ENCODE results near the gene NUP93.
"Not testable (repeated sequence)": the region's sequence is repeated elsewhere in the genome, so short reads cannot be mapped to it uniquely, and the experiment has no call there.

The NUP93 gene

DNA sequence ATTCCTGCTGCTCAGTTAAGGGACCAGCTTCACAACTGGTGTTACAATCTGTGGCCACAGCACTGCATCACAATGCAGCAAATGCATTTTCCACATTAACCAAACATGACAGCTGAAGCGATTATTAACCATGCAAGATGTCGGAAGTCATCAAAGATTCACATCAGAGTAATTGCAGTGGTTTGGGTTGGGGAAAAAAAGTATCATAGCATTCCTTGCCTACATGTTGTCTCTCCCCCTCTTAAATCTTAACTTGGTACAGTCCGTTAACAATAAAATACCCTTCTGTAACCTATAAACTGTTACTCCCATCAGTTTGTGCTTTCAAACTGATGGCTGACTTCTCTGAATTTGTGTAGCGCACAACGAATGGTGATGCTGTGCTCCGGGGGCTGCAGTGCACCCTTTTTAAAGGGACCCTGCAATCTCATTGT, 51.6 kb downstream of the NUP93 start:
- DNase-seq = no peak

GRCh38 chr16:56783344-56783743, 53.4 kb downstream of the NUP93 start:
- no peak for DNase-seq

- no peak for DNase-seq
Observed at GRCh38 chr16:56785317-56785716, 55.4 kb downstream of the NUP93 start.

DNA sequence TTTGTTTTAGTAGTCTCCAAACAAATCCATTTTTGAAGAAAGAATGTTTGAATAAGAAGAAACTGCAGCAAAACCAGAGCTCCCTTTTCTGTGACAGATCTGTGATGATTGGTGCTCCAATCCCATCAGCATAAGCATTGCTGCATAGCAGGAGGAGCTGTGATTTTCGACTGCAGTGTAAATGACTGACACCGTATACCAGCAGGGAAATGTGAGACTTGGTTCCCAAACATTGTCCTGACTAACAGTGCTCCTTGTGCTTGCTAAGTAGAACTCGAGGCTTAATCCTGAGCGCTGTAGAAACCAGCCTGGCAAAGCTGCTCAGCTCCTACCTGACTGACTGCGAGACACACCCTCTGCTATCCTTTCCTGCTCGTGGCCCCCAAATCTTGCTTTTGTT, 57.2 kb downstream of the NUP93 start:
- no peak for DNase-seq

- no peak for DNase-seq
Observed at GRCh38 chr16:56788435-56788834, 58.5 kb downstream of the NUP93 start.

- DNase-seq = no peak
Observed at GRCh38 chr16:56789360-56789759, 59.4 kb downstream of the NUP93 start.

- no peak for DNase-seq
Observed at GRCh38 chr16:56792967-56793366, 63.0 kb downstream of the NUP93 start.

- no peak for DNase-seq
Observed at GRCh38 chr16:56793492-56793891, 63.6 kb downstream of the NUP93 start.

DNA sequence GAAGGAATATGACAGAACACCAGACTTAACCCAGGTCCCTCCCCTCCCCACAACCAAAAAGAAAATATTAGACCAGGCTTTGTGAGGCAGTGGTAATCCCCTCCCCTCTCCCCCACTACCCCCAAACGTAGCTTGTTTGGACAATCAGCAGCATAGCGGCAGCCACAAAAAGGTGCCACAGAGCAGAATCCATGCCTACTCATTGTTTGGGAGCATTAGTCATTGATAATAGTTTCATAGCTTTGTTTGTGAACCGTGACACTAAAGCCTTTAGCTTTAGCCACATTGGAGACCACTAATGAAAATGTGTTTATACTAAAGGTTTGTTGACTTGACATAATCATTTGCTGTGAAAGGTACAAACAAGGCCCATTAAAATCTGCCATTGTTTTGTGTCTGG, 65.1 kb downstream of the NUP93 start:
- no peak for DNase-seq

DNA sequence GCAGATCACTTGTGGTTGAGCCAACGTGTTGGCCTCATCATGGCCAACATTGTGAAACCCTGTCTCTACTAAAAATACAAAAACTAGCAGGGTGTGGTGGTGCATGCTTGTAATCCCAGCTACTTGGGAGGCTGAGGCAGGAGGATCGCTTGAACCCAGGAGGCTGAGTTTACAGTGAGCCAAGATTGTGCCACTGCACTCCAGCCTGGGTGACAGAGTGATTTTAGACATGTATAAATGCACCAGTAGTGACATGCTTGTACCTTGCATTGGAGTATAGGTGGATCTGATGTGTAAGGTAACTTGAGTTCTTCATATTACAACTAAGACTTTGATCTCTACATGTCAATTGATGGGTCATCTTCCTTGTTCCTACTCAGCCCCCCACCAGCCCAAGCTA, 67.1 kb downstream of the NUP93 start:
- DNase-seq = not testable (repeated sequence)

DNA sequence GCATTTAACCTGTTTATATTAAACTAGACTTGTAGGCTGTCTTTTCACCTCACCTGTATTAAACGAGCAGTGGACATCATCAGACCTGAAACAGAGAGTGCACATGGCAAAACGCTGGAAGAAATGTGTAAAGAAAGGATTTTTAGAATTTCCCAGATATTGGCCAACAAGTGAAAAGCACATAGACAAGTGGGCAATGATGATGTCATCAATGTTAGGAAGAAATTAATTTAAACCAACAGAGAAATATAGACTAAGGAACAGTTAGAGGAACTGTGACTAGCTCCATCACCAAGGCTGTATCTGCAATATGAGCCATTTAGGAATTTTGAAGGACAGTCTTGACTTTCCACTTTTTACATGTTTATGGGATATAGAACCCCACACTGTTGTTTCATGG, 67.9 kb downstream of the NUP93 start:
- no peak for DNase-seq

DNA sequence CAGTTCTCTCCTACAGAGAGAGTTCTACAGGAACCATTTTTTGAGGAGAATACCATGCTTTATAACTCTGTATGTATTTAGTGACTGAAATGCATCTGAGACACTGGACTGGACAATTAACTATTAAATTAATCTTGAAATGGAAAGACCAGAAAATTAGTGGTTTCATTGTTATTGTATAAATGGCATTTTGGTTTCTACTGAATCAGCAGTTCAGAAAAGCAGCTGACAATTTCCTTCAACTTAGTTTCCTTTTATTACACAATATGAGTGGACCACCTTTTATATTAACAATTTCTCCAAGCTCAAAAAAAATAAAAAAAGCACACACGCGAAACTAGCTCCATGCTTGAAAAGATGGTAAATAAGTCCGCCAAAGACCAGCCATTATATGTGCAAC, 69.0 kb downstream of the NUP93 start:
- DNase-seq = no peak

GRCh38 chr16:56800355-56800754, 70.4 kb downstream of the NUP93 start:
- DNase-seq = no peak

DNA sequence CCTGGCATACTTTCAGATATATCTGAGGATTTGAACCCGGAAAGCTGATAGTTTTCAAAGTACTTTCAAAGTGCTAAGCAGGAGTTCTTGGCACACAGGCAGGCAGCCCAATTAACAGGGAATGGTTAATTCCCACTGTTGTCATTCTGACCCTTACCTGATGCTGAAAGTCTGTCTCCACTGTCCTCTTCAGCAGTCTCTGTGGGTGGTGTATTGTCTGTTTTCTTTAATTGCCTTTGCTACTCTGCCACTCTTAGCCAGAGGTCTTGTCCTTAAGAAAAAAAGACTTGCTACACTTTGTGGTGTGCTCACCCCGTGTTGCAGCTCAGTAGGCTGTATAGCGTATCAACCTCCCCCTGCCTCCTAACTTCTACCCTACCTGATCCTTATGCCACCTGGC, 71.8 kb downstream of the NUP93 start:
- no peak for DNase-seq

- no peak for DNase-seq
Observed at GRCh38 chr16:56807011-56807675, 77.2 kb downstream of the NUP93 start.

- DNase-seq = not testable (repeated sequence)
Observed at GRCh38 chr16:56807676-56808067, 77.7 kb downstream of the NUP93 start.

DNA sequence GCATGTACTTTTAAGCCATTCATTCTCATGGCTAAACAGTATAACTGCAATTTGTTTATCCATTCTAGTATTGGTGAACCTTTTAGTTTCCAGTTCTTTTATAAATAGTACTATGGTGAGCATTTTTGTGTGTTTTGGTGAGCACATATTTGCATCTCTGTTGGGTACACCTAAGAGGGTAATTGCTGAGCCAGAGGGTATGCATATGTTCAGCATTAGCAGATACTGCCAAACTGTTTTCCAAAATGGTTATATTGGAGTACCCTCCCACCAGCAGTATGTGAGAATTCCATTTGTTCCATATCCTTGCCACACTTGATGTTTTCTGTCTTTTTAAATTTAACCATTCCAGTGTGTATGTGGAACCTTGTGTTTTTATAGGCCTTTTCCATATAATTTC, 81.0 kb downstream of the NUP93 start:
- no peak for DNase-seq

- not testable (repeated sequence) for DNase-seq
Observed at GRCh38 chr16:56811602-56812001, 81.7 kb downstream of the NUP93 start.

DNA sequence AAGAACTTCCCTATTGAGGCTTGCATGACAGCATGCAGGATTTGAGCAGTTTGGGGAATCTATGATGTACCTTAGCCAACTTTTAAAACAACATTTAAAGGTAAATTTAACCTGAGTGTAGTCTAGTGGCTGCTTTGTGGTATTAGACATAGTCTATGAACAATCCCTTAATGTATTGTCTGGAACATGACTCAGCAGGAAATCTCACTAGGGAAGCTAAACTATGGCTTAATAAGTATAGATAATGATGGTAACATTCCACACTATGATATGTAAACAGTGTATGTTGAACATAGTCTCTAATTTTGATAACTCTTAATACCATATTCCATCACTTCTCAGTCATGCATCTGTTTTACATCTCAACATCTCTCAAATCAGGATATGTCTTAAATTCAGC, 83.0 kb downstream of the NUP93 start:
- DNase-seq = no peak

GRCh38 chr16:56814537-56815432, 84.9 kb downstream of the NUP93 start:
- DNase-seq = no peak

GRCh38 chr16:56815721-56816120, 85.8 kb downstream of the NUP93 start:
- no peak for DNase-seq

DNA sequence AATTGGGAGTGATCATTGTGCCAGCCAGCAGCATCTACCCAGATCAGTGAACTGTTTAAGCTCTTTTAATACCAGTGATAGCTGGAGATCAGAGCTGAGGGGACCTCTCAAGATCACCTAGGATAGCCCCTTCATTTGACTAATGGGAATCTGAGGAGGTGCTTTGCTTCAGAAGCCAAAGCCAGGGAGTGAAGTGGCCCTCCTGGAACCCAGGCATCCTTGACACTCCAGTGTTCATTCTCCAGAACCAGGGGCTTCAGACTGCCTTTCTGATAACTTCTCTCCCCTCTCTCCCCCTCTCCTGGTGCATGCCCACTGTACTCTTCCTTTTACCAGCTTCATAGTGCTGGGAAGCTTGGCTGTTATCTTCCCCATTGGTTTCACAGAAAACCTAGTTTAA, 87.1 kb downstream of the NUP93 start:
- no peak for DNase-seq

GRCh38 chr16:56817938-56818337, 88.0 kb downstream of the NUP93 start:
- DNase-seq = no peak

- DNase-seq = no peak
Observed at GRCh38 chr16:56823081-56823733, 93.3 kb downstream of the NUP93 start.
